Measurements from ENCODE around the gene LRRTM3. TPM values are rescaled to one million over a fixed set of nuclear protein-coding genes. Genes with fewer than 3 reads are reported as not detected.

LRRTM3 gene
- total RNA-seq, 1 donor from 2014 or later: not detected

- no peaks in the 10 kb centered on the region for H3K27me3 ChIP-seq
- DNase-seq (ENCODE audit: low spot score in 2 of 2): no peak
- TF ChIP-seq, protein P1, sequence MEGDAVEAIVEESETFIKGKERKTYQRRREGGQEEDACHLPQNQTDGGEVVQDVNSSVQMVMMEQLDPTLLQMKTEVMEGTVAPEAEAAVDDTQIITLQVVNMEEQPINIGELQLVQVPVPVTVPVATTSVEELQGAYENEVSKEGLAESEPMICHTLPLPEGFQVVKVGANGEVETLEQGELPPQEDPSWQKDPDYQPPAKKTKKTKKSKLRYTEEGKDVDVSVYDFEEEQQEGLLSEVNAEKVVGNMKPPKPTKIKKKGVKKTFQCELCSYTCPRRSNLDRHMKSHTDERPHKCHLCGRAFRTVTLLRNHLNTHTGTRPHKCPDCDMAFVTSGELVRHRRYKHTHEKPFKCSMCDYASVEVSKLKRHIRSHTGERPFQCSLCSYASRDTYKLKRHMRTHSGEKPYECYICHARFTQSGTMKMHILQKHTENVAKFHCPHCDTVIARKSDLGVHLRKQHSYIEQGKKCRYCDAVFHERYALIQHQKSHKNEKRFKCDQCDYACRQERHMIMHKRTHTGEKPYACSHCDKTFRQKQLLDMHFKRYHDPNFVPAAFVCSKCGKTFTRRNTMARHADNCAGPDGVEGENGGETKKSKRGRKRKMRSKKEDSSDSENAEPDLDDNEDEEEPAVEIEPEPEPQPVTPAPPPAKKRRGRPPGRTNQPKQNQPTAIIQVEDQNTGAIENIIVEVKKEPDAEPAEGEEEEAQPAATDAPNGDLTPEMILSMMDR (IDR thresholded peaks at IDR 0.05): no peak
- no peaks in the 10 kb centered on the region for H3K4me1 ChIP-seq
- H3K9me3 ChIP-seq: no peaks in the 10 kb centered on the region
- intact Hi-C loops (cut with DNase I): no loop called here
- no peak overlapping the region for H3K27ac ChIP-seq
- H3K36me3 ChIP-seq: no peaks in the 10 kb centered on the region
- no peak overlapping the region for H3K4me3 ChIP-seq
These were observed 6.1 kb downstream of the LRRTM3 start for GRCh38 chr10:66931949-66932343.

DNA sequence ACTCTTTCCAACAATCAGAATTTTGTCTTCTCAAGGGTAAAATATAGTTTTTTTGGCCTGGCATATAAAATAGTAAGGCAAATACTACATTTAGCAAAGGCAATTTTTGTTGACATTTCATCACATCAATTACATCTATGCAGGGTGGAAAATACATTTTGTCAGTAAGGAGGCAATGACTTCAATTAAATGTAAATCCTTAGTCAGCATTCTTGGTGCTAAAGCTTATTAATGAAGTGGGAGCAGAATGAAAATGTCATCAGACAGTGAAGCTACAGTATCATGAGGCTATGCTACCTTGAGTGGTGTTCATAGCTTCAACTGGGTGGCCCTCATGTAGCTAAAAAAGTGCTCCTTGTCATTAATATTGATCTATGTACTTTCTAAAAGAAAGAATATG, 8.9 kb downstream of the LRRTM3 start:
- TF ChIP-seq, protein P1 (IDR thresholded peaks at IDR 0.05): no peak
- H3K9me3 ChIP-seq: no peaks in the 10 kb centered on the region
- intact Hi-C loops (cut with DNase I): no loop called here
- no peaks in the 10 kb centered on the region for H3K27me3 ChIP-seq
- no peaks in the 10 kb centered on the region for H3K36me3 ChIP-seq
- no peak overlapping the region for H3K27ac ChIP-seq
- H3K4me3 ChIP-seq: no peak overlapping the region
- H3K4me1 ChIP-seq: no peaks in the 10 kb centered on the region
- no peak for DNase-seq (ENCODE audit: low spot score in 2 of 2)

DNA sequence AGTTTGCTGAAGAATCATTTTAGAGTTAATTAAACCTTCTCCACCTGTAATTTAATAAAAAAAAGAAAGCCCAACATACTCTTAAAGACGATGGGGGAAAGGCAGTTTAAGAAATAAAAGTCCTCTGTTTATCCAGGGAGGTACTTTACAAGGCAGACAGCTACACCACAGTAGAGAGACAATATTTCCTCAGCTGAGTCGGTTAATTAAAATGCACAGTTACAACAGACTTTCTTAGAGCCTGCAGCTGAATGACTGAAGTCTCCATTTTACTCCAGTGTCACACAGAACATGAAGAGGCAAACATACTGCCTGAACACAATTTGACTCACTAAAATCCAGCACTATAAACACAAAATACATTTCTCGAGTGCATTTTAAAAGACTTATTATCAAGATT, 15.1 kb downstream of the LRRTM3 start:
- Histone ChIP-seq H3K36me3 (no peaks in the 10 kb centered on the region), H3K4me1 (no peaks in the 10 kb centered on the region), H3K27me3 (no peaks in the 10 kb centered on the region), H3K27ac (no peak overlapping the region), H3K4me3 (no peak overlapping the region), H3K9me3 (no peaks in the 10 kb centered on the region)
- intact Hi-C loops (cut with DNase I): no loop called here
- TF ChIP-seq, protein P1 (IDR thresholded peaks at IDR 0.05): no peak
- no peak for DNase-seq (ENCODE audit: low spot score in 2 of 2)

DNA sequence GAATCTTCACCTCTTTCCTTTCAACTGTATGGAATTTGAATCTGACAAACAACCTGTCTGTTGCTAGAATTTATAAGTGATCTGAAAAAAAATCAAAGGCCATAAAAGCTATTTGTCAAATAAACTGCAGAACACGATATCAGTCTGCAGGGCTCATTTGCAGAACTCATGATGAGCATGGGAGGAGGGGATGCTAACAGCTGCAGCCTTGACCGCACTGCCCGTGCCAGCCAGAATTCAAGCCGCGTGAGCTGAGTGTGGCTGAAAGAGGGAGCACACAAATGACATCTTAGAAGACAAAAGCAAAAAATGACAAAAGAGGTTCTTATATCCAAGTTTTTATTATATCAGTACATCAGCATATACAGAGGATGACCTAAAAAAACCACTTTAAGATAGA, 15.7 kb downstream of the LRRTM3 start:
- Histone ChIP-seq H3K36me3 (no peaks in the 10 kb centered on the region), H3K27me3 (no peaks in the 10 kb centered on the region), H3K4me3 (no peak overlapping the region), H3K27ac (no peak overlapping the region), H3K4me1 (no peaks in the 10 kb centered on the region), H3K9me3 (no peaks in the 10 kb centered on the region)
- no peak for DNase-seq (ENCODE audit: low spot score in 2 of 2)
- intact Hi-C loops (cut with DNase I): no loop called here
- TF ChIP-seq, protein P1 (IDR thresholded peaks at IDR 0.05): no peak

DNA sequence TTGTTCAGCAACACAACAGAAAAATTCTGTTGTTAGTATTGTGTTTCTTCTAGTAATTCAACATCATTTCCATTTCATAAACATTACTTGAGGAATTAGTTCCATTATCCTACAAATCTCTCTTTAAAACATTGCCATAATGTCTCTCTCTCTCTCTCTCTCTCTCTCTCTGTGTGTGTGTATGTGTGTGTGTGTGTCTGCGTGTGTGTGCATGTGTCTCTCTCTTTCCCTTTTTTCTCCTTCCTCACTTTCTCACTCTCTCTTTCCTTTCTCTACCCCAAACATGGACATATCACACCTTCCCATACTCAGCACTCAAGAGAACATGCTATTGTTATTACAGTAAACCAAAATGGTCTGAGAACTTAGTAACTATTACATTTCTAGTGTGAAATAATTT, 16.6 kb downstream of the LRRTM3 start:
- Histone ChIP-seq H3K9me3 (no peaks in the 10 kb centered on the region), H3K36me3 (no peaks in the 10 kb centered on the region), H3K27me3 (no peaks in the 10 kb centered on the region), H3K4me3 (no peak overlapping the region), H3K27ac (no peak overlapping the region), H3K4me1 (no peaks in the 10 kb centered on the region)
- no peak for DNase-seq (ENCODE audit: low spot score in 2 of 2)
- intact Hi-C loops (cut with DNase I): no loop called here
- TF ChIP-seq, protein P1 (IDR thresholded peaks at IDR 0.05): no peak

GRCh38 chr10:66943590-66943989, 17.8 kb downstream of the LRRTM3 start:
- no peak overlapping the region for H3K27ac ChIP-seq
- TF ChIP-seq, protein P1 (IDR thresholded peaks at IDR 0.05): no peak
- no peaks in the 10 kb centered on the region for H3K9me3 ChIP-seq
- no peak overlapping the region for H3K4me3 ChIP-seq
- no peaks in the 10 kb centered on the region for H3K36me3 ChIP-seq
- DNase-seq (ENCODE audit: low spot score in 2 of 2): no peak
- H3K27me3 ChIP-seq: no peaks in the 10 kb centered on the region
- H3K4me1 ChIP-seq: no peaks in the 10 kb centered on the region
- intact Hi-C loops (cut with DNase I): no loop called here
